Islet precursor cell (in vitro differentiated cells): ENCODE results near the gene GSTA5.
"Not testable (repeated sequence)": the region's sequence is repeated elsewhere in the genome, so short reads cannot be mapped to it uniquely, and the experiment has no call there.

Experiments used
- DNase-seq: peaks from one replicate; pipeline ENCODE4 v3.0.0-alpha.2; 2018

GSTA5 gene

DNA sequence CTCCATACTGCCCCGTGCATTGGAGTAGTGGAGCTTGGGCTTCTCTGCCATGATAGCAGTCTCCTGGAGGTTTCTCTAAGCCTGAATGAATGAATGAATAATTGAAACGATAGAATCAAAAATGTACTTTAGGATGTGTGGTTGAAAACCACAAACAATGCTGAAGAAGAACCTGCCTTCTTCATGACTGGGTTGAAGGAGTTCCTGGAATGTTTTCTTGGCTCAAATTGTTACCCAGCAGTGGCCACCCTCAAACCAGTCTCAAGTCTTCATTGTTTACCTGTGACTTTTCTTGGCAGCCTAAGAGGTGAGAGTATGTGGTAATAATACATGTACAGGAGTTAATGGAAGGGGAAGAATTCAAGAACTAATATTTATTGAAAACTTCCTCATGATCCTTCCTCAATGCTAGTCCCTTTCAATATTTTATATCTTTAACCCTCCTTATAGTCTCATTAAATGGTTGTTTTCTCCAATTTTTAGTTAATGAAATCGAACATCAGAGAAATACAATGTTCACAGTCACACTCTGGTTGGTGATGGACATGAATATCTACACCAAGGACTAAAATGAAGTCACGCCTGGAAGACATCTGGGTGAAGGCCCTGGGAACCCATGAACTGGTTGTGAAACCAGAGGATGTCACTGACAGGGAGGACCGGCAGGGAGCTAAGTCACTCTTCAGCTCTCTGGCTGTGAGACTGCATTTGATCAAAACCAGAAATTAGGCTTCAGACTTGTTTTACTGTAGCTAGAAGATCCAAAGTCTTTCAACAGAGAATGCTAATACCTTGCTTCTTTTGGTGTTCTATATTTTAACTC is at the start of gene GSTA5:
Gene GSTA5, minus strand, starts transcription at position 51 of the 823 bp plus-strand sequence.
- DNase-seq = no peak

DNA sequence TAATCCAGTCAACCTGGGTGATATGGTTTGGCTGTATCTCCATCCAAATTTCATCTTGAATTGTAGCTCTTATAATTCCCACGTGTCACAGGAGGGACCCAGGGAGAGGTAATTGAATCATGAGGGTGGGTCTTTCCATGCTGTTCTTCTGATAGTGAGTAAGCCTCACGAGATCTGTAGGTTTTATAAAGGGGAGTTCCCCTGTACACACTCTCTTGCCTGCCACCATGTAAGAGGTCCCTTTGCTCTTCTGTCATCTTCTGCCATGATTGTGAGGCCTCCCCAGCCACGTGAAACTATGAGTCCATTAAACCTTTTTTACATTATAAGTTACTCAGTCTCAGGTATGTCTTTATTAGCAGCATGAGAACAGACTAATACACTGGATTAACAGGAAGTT is 49.4 kb upstream of the GSTA5 start:
- no peak for DNase-seq

DNA sequence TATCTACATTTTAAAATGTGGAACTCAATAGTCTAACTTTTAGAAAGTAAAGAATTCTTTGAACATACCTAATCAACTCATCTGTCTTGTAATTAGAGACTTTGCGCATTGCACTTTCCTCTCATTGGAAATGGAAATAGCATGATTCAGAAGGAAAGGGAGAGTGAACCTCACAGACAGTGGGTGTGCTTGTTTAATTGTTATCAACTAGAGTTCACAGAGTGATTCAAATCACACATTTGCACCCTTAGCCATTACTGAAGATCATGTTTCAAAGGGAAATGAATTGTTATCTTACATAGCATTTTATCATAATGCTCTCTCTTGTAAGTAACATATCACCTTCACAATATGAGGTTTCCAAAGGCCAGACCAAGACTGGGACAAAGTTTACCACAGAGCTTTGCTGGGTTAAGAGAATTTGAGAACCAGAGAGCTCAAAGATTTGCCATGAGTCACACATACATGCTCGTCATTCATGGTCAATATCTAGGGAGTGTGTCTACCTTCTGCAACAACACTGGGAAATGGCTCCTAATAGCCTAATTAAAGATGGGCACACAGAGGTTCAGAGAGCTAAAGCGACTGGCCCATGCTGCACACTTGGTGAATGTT is 47.4 kb upstream of the GSTA5 start:
- no peak for DNase-seq

DNA sequence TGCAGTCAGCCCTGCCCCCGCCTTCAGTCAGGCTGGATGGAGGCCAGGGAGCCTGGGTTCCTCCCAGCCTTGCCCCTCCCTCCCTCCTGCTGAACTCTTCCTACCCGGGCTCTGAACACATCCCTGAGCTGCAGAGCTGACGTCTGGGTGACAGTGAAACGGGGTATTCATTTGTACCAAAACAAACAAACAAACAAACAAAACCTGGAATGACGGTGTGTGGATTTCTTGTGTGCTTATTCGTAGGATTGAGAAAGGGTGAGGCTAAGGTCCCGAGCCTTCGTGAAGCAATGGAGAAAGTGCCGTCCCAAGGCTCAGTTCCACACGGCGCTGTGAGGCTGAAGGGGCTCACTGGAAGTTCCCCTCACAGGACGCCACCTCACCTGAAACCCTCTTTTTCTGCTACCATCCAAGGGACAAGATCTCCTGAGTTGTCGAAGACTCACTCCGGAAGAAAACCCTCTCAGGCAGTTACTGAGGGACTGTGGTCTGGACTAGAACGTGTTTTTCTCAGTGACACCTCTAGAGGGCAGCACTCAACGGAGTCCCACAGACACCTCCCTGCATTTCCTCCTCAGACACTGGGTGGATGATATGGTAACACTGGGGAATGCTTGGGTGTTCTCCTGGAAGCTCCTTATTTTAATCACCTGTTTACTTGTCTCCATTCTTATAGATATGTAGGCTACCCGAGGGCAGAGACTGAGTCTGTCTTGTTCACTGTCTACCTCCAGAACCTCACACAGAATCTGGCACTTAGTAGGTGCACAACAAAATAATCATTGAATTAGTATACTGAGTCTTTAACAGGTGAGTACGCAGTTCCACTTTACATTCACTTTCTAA is 41.6 kb upstream of the GSTA5 start:
- peak; percentile 84 for DNase-seq

DNA sequence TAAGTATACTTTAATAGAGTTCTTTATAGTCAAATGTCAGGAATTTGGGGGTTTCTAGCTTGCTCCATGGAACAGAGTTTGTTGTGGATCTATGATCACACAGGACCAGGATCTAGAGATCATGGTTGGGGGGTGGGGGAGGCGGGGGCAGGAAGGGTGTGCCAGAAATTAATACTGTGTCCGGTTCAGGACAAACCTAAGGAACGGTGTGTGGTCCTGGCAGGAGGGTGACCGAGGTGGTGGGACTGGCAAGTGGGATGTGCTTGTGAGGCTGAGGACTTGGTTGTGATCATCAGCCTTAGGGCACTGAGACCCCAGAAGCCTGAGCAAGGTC is 41.0 kb upstream of the GSTA5 start:
- no peak for DNase-seq

DNA sequence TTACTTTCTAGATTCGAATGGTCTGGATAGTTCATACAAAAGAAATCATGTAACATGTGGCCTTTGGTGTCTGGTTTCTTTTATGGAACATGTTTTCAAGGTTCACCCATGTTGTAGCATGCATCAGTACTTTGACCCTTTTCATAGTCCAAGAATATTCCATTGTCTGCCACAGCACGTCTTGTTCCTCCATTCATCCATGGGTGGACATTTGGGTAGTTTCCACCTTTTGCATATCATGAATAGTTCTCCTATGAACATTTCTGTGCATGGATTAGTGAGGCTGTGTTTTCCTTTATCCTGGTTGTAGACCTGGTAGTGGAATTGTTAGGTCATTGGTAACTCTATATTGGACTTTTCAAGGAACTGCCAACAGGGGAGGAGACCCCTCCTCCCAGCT is 37.2 kb upstream of the GSTA5 start:
- no peak for DNase-seq

DNA sequence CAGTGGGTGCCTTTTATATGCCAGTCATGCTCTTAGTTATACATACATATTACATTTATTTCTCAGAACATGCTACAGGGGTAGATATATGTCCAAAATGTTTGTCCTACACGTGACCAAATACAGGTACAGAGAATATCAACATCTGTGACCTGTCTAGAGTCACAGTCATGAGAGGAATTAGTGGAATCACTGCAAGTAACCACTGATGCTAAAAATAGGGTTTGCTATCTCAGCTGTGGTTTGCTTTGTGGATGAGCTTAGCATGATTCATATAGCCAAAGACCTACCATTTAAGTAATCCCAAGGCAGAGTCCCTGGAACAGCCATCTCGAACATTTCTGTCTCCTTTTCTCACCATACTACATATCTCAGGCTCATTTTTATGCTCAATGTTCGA is 36.6 kb upstream of the GSTA5 start:
- no peak for DNase-seq

DNA sequence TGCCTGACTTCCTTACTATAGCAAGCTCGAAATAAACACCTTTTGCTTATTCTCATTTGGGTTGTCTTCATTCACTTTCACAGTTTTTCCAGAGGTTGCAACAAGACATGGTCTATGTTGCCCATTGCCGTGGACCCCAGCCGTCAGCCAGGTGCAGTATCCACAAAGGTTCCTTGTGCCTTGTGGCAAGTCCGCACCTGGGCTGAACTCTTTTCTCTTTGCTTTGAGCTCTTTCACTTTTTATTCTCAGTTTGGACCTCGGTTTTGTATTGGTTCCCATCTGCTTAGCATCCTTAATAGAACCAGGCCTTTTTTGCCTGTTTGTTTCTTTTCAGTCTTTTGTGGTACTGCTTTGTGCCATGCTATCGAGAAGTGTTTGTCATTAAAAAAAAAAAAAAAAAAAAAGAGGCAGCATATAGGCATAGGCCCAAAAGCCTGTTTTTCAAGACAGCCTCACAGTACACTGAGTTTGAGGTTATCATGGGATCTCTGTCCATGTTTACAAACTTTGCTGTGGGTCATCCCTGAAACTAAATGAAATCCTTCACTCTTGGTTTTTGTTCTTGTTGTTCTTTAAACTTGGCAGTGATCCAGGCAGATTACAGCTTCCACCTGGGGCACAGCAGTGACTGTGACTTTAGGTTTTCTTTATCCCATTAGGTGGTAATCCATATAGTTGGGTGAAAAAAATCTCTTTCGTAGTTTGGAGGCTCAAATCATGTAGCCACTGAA is 35.6 kb upstream of the GSTA5 start:
- DNase-seq = no peak

DNA sequence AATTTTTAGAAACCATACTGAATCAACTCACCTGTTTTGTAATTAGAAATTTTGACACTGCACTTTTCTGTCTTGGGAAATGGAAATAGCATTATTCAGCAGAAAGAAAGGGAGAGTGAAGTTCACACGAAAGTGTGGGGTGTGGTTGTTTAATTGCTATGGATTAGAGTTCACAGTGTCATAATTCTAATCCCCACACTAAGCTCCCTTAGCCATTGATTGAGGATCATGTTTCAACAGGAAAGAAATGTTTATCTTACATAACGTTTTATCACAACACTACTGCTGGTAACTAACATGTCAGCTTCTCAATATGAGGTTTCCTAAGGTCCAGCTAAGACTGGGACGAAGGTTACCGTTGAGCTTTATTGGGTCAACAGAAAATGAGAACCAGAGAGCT is 31.4 kb upstream of the GSTA5 start:
- DNase-seq = no peak

DNA sequence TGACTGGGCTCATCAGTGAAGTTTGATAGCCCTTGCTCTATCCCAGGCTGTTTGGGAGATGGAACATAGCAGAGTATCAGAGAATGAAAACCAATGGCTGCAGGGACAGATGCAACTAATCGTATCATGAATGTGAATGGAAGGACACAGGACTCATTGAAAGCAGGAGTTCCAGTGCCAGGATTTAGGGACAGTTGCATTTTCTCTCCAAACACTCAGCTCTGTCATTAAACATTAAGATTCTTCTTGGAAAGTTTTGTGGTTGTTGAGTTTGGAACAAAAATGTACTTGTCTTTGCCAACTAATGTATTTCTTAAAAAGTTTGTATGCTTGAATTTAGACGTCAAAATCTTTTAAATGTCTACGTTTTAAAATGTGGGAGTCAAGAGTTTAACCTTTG is 31.0 kb upstream of the GSTA5 start:
- DNase-seq = no peak

DNA sequence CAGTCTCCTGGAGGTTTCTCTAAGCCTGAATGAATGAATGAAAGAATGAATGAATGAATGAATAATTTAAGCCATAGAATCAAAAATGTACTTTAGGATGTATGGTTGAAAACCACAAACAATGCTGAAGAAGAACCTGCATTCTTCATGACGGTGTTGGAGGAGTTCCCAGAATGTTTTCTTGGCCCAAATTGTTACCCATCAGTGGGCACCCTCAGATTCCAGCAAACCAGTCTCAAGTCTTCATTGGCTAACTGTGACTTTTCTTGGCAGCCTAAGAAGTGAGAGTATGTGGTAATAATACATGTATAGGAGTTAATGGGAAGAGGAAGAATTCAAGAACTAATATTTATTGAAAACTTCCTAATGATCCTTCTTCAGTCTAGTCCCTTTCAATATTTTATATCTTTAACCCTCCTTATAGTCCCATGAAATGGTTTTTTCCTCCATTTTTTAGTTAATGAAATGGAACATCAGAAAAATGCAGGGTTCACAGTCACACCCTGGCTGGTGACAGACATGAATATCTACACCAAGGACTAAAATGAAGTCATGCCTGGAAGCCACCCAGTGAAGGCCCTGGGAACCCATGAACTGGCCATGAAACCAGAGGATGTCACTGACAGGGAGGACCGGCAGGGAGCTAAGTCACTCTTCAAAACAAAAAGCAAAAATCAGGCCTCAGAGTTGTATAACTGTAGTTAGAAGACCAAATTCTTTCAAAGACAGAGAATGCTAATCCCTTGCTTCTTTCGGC is 29.9 kb upstream of the GSTA5 start:
- not testable (repeated sequence) for DNase-seq

DNA sequence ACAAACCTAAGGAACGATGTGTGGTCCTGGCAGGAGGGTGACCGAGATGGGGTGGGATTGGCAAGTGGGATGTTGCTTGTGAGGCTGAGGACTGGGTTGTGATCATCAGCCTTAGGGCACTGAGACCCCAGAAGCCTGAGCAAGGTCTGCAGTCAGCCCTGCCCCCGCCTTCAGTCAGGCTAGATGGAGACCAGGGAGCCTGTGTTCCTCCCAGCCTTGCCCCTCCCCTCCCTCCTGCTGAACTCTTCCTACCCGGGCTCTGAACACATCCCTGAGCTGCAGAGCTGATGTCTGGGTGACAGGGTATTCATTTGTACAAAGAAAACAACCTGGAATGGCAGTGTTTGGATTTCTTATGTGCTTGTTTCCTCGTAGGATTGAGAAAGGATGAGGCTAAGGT is 28.3 kb upstream of the GSTA5 start:
- not testable (repeated sequence) for DNase-seq

DNA sequence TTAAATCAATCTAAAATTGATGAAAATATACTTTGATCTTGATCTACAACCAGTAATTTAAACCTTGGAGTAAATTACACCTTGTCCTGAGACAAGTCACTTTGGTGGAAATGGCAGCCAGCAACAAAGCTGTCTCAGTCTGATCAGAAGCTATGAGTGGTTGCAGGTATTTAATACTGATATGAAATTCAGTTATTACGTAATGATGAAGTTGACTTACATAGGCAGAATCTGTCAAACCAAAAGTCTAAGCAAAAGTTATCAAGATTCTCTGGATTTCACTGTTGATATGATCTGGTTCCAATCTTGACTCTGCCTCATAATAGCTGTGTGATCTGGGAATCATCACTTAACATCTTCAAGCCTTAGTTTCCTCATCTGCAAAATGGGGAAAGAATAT is 27.6 kb upstream of the GSTA5 start:
- DNase-seq = no peak

DNA sequence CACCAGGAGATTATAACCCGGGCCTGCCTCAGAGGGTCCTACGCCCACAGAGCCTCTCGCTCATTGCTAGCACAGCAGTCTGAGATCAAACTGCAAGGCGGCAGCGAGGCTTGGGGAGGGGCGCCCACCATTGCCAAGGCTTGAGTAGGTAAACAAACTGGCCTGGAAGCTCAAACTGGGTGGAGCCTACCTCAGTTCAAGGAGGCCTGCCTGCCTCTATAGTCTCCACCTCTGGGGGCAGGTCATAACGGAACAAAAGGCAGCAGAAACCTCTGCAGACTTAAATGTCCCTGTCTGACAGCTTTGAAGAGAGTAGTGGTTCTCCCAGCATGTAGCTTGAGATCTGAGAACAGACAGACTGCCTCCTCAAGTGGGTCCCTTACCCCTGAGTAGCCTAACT is 20.5 kb upstream of the GSTA5 start:
- peak; percentile 64 for DNase-seq

DNA sequence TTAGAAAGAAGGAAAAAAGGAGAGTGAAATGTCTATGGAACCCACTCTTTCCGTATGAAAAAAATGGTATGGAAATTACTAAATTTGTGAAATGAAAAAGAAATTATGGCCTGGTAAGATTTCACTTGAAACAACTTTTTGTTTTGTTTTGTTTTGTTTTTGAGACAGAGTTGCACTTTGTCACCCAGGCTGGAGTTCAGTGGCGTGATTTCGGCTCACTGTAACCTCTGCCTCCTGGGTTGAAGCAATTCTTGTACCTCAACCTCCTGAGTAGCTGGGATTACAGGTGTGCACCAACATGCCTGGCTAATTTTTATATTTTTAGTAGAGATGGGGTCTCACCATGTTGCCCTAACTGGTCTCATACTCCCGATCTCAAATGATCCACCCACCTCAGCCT is 17.8 kb upstream of the GSTA5 start:
- DNase-seq = no peak

DNA sequence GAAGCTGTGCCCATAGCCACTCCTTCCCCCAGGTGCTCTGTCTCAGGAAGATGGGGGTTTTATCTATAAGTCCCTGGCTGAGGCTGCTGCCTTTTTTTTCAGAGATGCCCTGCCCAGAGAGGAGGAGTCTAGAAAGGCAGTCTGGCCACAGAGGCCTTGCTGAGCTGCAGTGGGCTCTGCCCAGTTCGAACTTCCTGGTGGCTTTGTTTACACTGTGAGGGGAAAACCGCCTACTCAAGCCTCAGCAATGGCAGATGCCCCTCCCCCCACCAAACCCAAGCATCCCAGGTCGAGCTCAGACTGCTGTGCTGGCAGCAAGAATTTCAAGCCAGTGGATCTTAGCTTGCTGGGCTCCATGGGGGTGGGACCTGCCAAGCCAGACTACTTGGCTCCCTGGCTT is 15.5 kb upstream of the GSTA5 start:
- peak; percentile 81 for DNase-seq

DNA sequence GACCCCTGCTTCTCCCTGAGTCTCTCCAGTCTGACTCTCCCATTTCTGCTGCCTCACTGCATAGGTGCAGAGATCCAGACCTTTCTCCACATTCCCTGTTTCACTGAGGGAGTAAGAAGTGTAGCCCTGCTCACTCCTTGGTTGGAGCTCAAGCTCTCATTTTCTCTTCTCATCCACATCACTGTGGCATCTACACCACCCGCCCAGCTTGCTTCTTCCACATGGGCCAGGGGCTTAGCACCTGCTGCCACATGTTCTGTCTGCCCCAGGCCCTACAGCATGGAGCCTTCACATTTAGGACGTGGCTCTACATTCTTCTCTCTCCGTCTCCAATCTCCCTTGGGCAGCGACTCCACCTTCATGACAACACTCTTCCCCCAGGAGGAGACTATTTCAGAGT is 8.5 kb upstream of the GSTA5 start:
- no peak for DNase-seq

DNA sequence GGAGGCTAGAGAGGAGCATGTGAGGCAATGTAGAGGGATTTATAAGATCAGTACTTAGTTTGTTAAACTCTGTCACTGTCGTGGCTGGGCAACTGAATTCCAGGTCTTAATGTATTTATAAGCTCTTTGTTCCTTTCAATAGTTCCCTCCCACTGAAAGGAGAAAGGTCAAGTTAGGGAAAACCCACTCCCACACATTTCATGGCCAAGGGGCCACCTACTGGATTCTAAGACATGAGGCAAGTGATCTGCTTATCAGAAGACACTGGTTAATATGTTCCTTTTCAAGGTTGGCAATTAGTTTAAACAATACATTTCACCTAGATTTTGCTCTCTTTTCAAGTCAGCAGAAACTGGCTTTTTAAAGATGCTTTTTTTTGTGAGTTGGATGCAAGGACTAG is 5.4 kb upstream of the GSTA5 start:
- DNase-seq = no peak

DNA sequence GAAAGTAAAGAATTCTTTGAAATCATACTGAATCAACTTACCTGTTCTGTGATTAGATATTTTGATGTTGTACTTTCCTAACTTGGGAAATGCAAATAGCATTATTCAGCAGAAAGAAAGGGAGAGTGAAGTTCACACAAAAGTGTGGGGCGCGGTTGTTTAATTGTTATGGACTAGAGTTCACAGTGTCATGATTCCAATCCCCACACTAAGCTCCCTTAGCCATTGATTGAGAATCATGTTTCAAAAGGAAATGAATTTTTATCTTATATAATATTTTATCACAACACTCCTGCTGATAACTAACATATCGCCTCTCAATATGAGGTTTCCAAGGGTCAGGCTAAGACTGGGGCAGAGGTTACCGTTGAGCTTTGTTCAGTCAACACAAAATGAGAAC is 3.0 kb upstream of the GSTA5 start:
- DNase-seq = no peak

DNA sequence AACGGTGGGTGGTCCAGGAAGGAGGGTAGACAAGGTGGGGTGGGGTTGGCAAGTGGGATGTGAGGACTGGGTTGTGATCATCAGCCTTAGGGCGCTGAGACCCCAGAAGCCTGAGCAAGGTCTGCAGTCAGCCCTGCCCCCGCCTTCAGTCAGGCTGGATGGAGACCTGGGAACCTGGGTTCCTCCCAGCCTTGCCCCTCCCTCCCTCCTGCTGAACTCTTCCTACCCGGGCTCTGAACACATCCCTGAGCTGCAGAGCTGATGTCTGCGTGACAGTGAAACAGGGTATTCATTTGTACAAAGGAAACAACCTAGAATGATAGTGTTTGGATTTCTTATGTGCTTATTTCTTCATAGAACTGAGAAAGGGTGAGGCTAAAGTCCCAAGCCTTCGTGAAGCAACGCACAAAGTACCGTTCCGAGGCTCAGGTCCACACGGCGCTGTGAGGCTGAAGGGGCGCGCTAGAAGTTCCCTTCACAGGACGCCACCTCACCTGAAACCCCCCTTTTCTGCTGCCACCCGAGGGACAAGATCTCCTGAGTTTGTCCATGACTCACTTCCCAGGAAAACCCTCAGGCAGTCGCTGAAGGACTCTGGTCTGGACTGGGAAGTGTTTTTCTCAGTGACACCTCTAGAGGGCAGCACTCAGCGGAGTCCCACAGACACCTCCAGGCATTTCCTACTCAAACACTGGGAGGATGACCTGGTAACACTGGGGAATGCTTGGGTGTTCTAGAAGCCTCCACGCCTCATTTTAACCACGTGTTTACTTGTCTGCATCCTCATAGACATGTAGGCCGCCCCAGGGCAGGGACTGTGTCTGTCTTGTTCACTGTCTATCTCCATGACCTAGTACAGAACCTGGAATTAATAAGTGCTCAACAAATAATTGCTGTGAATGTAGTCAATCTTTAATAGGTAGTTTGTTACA is 1.2 kb downstream of the GSTA5 start:
- DNase-seq = peak; percentile 91

DNA sequence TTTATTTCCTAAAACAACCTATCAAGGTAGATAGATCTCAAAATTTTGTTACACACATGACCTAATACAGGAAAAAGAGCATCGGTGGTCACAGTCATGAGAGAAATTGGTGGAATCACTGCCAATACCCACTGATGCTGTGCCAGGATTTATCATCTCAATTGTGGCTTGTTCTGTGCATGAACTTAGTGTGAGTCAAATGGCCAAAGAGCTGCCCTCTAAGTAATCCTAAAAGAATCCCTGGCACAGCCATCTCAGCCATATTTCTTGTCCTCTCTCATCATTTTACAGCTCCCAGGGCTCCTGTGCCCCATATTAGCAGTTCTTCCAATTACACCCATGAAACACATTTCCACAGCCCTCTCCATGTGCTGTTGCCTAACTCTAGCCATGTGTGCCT is 6.1 kb downstream of the GSTA5 start:
- no peak for DNase-seq
